ENCODE data around the gene MAEL. TPM values are rescaled to one million over a fixed set of nuclear protein-coding genes. Genes with fewer than 3 reads are reported as not detected.

MAEL gene
- total and polyA plus RNA-seq, 2 donors (not counting 1 experiment from before 2014, with no cell fraction given): 0.04 TPM; not detected in 1

DNA sequence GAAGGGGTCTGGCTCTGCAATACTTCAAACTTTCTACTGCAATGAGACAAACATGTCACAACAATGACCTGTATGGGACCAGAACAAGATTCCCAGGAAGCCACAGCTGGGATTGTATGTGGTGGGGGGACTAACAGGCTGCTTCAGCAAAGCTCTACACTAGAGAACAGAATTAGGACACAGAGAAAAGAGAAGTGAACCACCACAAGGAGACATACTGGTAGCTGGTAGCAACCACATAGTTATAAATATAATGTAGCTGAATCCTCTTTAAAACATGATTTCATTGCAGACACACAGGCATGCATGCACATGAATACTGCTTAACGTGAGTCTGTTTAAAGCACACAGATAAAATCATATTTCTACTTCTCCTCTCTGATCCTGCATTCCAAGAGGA is 10.3 kb upstream of the MAEL start:
- no peak for TF ChIP-seq EZH2 (IDR thresholded peaks at IDR 0.05; ENCODE audit: borderline replicate concordance, insufficient read depth, low read depth, low read length, poor library complexity, severe bottlenecking)
- TF ChIP-seq, protein P1, sequence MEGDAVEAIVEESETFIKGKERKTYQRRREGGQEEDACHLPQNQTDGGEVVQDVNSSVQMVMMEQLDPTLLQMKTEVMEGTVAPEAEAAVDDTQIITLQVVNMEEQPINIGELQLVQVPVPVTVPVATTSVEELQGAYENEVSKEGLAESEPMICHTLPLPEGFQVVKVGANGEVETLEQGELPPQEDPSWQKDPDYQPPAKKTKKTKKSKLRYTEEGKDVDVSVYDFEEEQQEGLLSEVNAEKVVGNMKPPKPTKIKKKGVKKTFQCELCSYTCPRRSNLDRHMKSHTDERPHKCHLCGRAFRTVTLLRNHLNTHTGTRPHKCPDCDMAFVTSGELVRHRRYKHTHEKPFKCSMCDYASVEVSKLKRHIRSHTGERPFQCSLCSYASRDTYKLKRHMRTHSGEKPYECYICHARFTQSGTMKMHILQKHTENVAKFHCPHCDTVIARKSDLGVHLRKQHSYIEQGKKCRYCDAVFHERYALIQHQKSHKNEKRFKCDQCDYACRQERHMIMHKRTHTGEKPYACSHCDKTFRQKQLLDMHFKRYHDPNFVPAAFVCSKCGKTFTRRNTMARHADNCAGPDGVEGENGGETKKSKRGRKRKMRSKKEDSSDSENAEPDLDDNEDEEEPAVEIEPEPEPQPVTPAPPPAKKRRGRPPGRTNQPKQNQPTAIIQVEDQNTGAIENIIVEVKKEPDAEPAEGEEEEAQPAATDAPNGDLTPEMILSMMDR (IDR thresholded peaks at IDR 0.05): no peak
- ChIA-PET CTCF (interaction anchor here (0.7 to 0.8 kb wide), 2 partner anchors 68 to 80 kb away, joined by 3 read pairs; no protein-coding TSS in a partner anchor), POLR2A (no interaction called here)
- Histone ChIP-seq H3K79me2 (ENCODE audit: control insufficient read depth, insufficient read depth, low read length) (no peaks in the 10 kb centered on the region), H4K20me1 (ENCODE audit: control insufficient read depth, insufficient read depth, low read length, poor library complexity, severe bottlenecking) (no peaks in the 10 kb centered on the region), H3K4me3 (ENCODE audit: control extremely low read depth in 1 of 5, extremely low read depth in 1 of 5, insufficient read depth in 1 of 5, low read depth in 2 of 5, low read length in 4 of 5) (no peak overlapping the region), H2AFZ (ENCODE audit: insufficient read depth, low read depth, low read length, poor library complexity, severe bottlenecking) (no peak overlapping the region), H3K9ac (ENCODE audit: low read length) (no peak overlapping the region), H3K9me3 (ENCODE audit: control extremely low read depth in 1 of 3, control insufficient read depth in 2 of 3, insufficient read depth in 1 of 3, low read length in 2 of 3) (no peaks in the 10 kb centered on the region), H3K4me1 (ENCODE audit: control insufficient read depth in 2 of 2, insufficient read depth in 2 of 2, low read length in 2 of 2) (peaks cover 13 to 20% of the 10 kb centered on the region in 2 donors), H3K36me3 (replicated peaks in 1 of 2; ENCODE audit: control extremely low read depth in 1 of 2, control insufficient read depth in 1 of 2, extremely low read depth in 1 of 2, insufficient read depth in 2 of 2, low read length in 1 of 2) (no peaks in the 10 kb centered on the region), H3K27ac (ENCODE audit: low read length in 2 of 2) (no peak overlapping the region), H3K27me3 (replicated peaks in 1 of 4; ENCODE audit: control extremely low read depth in 1 of 4, control insufficient read depth in 3 of 4, insufficient read depth in 4 of 4, low read length in 3 of 4) (peaks cover 0 to 13% (median 12%) of the 10 kb centered on the region in 4 experiments), H3K4me2 (replicated peaks; ENCODE audit: low read depth, low read length, poor library complexity, severe bottlenecking) (no peak overlapping the region)
- intact Hi-C loops (cut with micrococcal nuclease): loop anchor here (5.0 kb wide), 1 partner anchor 78 kb away; no protein-coding TSS in a partner anchor
- ATAC-seq (ENCODE audit: low read depth) (no peak), DNase-seq (no peak)
- H3K4me3 Mint-ChIP-seq: no peak overlapping the region
- no CpG with 5 or more reads among the region's 1 CpG for WGBS (ENCODE audit: insufficient coverage)
- peaks cover 19% of the 10 kb centered on the region for H3K4me1 Mint-ChIP-seq
- H3K27me3 Mint-ChIP-seq: peaks cover 16% of the 10 kb centered on the region
- H3K9me3 Mint-ChIP-seq (ENCODE audit: insufficient read depth): no peaks in the 10 kb centered on the region
- no peak overlapping the region for H3K27ac Mint-ChIP-seq

DNA sequence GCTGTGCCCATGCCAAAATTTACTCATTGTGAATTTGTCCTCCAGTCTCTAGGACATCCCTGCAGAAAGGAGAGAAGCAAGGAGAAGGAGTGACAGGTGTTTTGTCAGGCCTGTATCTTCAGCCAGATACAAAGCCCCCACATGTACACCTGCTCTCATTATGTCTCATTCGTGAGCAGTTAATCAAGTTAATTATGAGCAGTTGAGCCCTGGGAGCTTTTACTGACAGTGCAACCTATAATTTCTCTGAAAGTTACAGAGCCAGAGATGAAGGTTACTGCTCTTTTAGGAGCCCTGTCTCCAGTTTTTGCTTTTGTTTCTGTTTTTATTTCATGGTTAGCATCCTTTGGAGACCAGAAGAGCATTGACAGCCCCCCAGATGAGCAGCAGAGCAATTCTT is 8.7 kb upstream of the MAEL start:
- H3K27ac Mint-ChIP-seq: no peak overlapping the region
- H3K4me2 ChIP-seq (replicated peaks; ENCODE audit: low read depth, low read length, poor library complexity, severe bottlenecking): no peak overlapping the region
- H3K9ac ChIP-seq (ENCODE audit: low read length): no peak overlapping the region
- no peak for DNase-seq
- H3K9me3 ChIP-seq (ENCODE audit: control extremely low read depth in 1 of 3, control insufficient read depth in 2 of 3, insufficient read depth in 1 of 3, low read length in 2 of 3): no peaks in the 10 kb centered on the region
- no peak for ATAC-seq (ENCODE audit: low read depth)
- no peak for TF ChIP-seq EZH2 (IDR thresholded peaks at IDR 0.05; ENCODE audit: borderline replicate concordance, insufficient read depth, low read depth, low read length, poor library complexity, severe bottlenecking)
- TF ChIP-seq, protein P1 (IDR thresholded peaks at IDR 0.05): no peak
- H3K4me3 Mint-ChIP-seq: no peak overlapping the region
- intact Hi-C loops (cut with micrococcal nuclease): no loop called here
- H2AFZ ChIP-seq (ENCODE audit: insufficient read depth, low read depth, low read length, poor library complexity, severe bottlenecking): no peak overlapping the region
- no peak overlapping the region for H3K4me3 ChIP-seq (ENCODE audit: control extremely low read depth in 1 of 5, extremely low read depth in 1 of 5, insufficient read depth in 1 of 5, low read depth in 2 of 5, low read length in 4 of 5)
- H3K79me2 ChIP-seq (ENCODE audit: control insufficient read depth, insufficient read depth, low read length): no peaks in the 10 kb centered on the region
- H3K27me3 Mint-ChIP-seq: peaks cover 14% of the 10 kb centered on the region
- H3K27ac ChIP-seq (ENCODE audit: low read length in 2 of 2): no peak overlapping the region
- no peaks in the 10 kb centered on the region for H3K36me3 ChIP-seq (replicated peaks in 1 of 2; ENCODE audit: control extremely low read depth in 1 of 2, control insufficient read depth in 1 of 2, extremely low read depth in 1 of 2, insufficient read depth in 2 of 2, low read length in 1 of 2)
- WGBS (ENCODE audit: insufficient coverage): 80% methylated on average over 1 of the region's 1 CpG
- ChIA-PET POLR2A (no interaction called here), CTCF (interaction anchor here (1.0 to 2.0 kb wide), 3 partner anchors 9 to 79 kb away, joined by 3 to 7 read pairs (median 3); no protein-coding TSS in a partner anchor)
- peaks cover 0 to 9% (median 3%) of the 10 kb centered on the region in 4 experiments for H3K27me3 ChIP-seq (replicated peaks in 1 of 4; ENCODE audit: control extremely low read depth in 1 of 4, control insufficient read depth in 3 of 4, insufficient read depth in 4 of 4, low read length in 3 of 4)
- H3K4me1 Mint-ChIP-seq: peaks cover 9% of the 10 kb centered on the region
- H3K4me1 ChIP-seq (ENCODE audit: control insufficient read depth in 2 of 2, insufficient read depth in 2 of 2, low read length in 2 of 2): peaks cover 0 to 9% of the 10 kb centered on the region in 2 donors
- no peaks in the 10 kb centered on the region for H4K20me1 ChIP-seq (ENCODE audit: control insufficient read depth, insufficient read depth, low read length, poor library complexity, severe bottlenecking)
- H3K9me3 Mint-ChIP-seq (ENCODE audit: insufficient read depth): no peaks in the 10 kb centered on the region

All from B cell (primary cell).